Small intestine (tissue), 7 donors: ENCODE data around the gene WDR46. TPM values are rescaled to one million over a fixed set of nuclear protein-coding genes. Genes with fewer than 3 reads are reported as not detected.
A peak's percentile ranks its signal among the peaks of the same experiment; 100 is the strongest.

Experiments used
- DNase-seq, 2 donors: peaks; one replicate each; pipeline versions ENCODE4 v3.0.0 to v3.0.0-alpha.2; 2013
- FAIRE-seq: peaks from 2 replicates; lab custom pipeline; 2012; peaks lifted over from hg19 to GRCh38; lab: Jason Lieb, UNC
- H3K27ac ChIP-seq, 3 donors: one replicate each; pipeline ENCODE4 v1.5.1; 2013; ENCODE audit warnings: low read length in 2 of 3, mild to moderate bottlenecking in 2 of 3, control low read depth in 1 of 3, inconsistent platforms in 1 of 3, low read depth in 1 of 3, moderate library complexity in 1 of 3
- H3K27me3 ChIP-seq, 3 donors: one replicate each; pipeline ENCODE4 v1.6.1; 2013; ENCODE audit warnings: low read length in 3 of 3, inconsistent platforms in 1 of 3; ENCODE audit not compliant: control insufficient read depth in 3 of 3, insufficient read depth in 3 of 3
- H3K36me3 ChIP-seq, 3 donors: one replicate each; pipeline ENCODE4 v1.6.1; 2013; ENCODE audit warnings: low read length in 3 of 3, inconsistent platforms in 1 of 3, low read depth in 1 of 3, mild to moderate bottlenecking in 1 of 3, moderate library complexity in 1 of 3; ENCODE audit not compliant: control insufficient read depth in 3 of 3, insufficient read depth in 2 of 3
- H3K4me1 ChIP-seq, 3 donors: one replicate each; pipeline ENCODE4 v1.6.1; 2013; ENCODE audit warnings: low read length in 2 of 3, inconsistent platforms in 1 of 3, low read depth in 1 of 3, mild to moderate bottlenecking in 1 of 3, moderate library complexity in 1 of 3; ENCODE audit not compliant: control insufficient read depth in 3 of 3, insufficient read depth in 2 of 3
- H3K4me3 ChIP-seq, 3 donors: one replicate each; pipeline ENCODE4 v1.5.1; 2013; ENCODE audit warnings: low read length in 3 of 3, control low read depth in 1 of 3, inconsistent platforms in 1 of 3, low read depth in 1 of 3, mild to moderate bottlenecking in 1 of 3, moderate library complexity in 1 of 3
- H3K9me3 ChIP-seq, 2 donors: one replicate each; pipeline ENCODE4 v1.6.1; 2013; ENCODE audit warnings: low read depth in 1 of 2, low read length in 1 of 2; ENCODE audit not compliant: control insufficient read depth in 2 of 2, insufficient read depth in 1 of 2
- WGBS, 3 donors: extraction: QIAGEN DNeasy Blood & Tissue Kit; methylation state at CpG; one replicate each; pipeline ENCODE4 v1.1.7; 2013; 5-methylcytosine and 5-hydroxymethylcytosine counted together
- polyA plus RNA-seq, 4 donors: library from polyadenylated mRNA; stranded (reverse) in 3 of 4; unstranded in 1 of 4; fragments of 200-250 nt in 3 of 4; fragments of 120-200 nt in 1 of 4; gene quantifications; one replicate each; pipeline versions ENCODE4 v1.2.1 to v1.2.3, GENCODE V29; 2013
- donor health status: healthy with polysubstance abuse.
- donor health status: control.
- donor health status: control.
- donor health status: Bipolar disorder and iron deficiency.
- donor health status: healthy.

Gene WDR46
- polyA plus RNA-seq, 4 donors = 39.4 to 60.5 (median 43.5) TPM

DNA sequence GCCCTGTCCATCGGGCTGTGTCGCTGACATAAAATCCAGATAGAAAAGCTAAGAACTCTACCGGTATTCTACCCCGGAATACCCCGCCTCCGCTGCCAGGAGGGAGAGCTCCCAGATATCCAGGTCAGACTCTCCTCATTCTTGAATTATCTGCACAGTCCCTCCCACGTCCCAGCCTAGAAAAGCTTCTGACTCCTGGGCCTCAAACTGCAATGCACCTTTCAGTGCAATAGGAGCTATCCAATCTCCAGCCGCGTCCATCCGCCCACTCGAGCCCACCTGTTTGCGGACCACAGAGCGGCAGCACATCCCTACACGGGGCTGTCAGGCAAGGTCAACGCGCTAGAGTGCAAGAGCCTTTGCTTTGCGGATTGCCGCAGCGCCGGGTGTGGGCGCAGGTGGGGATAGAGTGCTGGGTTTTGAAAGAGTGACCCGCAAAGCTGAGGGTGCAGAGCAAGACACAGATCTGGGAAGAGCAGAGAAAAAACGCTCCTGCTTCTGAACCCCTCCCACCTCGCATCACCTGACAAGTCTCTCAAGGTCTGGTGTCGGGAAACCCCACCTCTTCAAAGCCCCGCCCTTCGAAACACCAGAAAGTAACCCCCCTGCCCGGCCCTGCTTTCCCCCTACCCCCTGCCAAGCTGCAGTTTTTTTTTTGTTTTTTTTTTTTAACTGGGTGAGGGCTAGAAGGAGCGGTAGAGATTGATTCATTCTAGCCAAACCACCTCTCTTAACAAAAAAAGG lies 23.5 kb upstream of the WDR46 start:
- Histone ChIP-seq H3K4me3 (peak overlapping the region; percentile 76 to 95 (median 93)), H3K9me3 (no peaks in the 10 kb centered on the region), H3K27ac (peak overlapping the region; percentile 95 to 99 (median 98)), H3K27me3 (no peaks in the 10 kb centered on the region), H3K36me3 (peaks cover 0 to 50% (median 2%) of the 10 kb centered on the region in 3 donors), H3K4me1 (peaks cover 3 to 29% (median 6%) of the 10 kb centered on the region in 3 donors)
- FAIRE-seq = no peak
- peak; percentile 91 for DNase-seq
- 3 to 6% (median 4%) methylated on average over 28 to 29 of the region's 29 CpGs for WGBS, 3 donors

DNA sequence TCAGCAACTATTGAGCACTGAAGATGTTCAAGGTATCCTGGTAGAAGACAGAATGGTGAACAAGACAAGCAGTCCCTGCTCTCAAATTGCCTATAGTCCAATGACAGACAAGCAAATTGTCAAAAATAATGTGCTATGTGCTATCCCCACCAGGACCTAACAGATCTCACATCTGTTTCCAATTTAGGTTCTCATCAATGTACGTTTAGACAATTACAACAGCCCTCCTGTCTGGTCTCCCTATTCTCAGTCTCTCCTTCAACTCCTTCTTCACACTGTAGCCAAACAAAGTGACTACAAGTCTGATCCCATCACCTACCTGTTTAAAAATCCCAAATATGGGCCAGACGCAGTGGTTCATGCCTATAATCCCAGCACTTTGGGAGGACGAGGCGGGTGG lies 17.3 kb upstream of the WDR46 start:
- FAIRE-seq = no peak
- Histone ChIP-seq H3K27ac (no peak overlapping the region), H3K4me3 (no peak overlapping the region), H3K4me1 (no peaks in the 10 kb centered on the region), H3K27me3 (no peaks in the 10 kb centered on the region), H3K9me3 (no peaks in the 10 kb centered on the region), H3K36me3 (peaks cover 8 to 70% (median 21%) of the 10 kb centered on the region in 3 donors)
- no peak for DNase-seq
- 87 to 90% (median 88%) methylated on average over 4 of the region's 4 CpGs for WGBS, 3 donors

- peaks cover 8 to 59% (median 18%) of the 10 kb centered on the region in 3 donors for H3K36me3 ChIP-seq
- no peaks in the 10 kb centered on the region for H3K27me3 ChIP-seq
- H3K9me3 ChIP-seq = no peaks in the 10 kb centered on the region
- WGBS, 3 donors = 77 to 88% (median 79%) methylated on average over 8 of the region's 8 CpGs
- FAIRE-seq (no peak), DNase-seq (no peak)
- no peak overlapping the region for H3K27ac ChIP-seq
- H3K4me3 ChIP-seq = no peak overlapping the region
- H3K4me1 ChIP-seq = peaks cover 0 to 2% (median 0%) of the 10 kb centered on the region in 3 donors
Measured at GRCh38 chr6:33305052-33305451, 16.0 kb upstream of the WDR46 start.

GRCh38 chr6:33304216-33304615 lies 15.2 kb upstream of the WDR46 start:
- H3K27ac ChIP-seq = no peak overlapping the region
- FAIRE-seq = no peak
- 90 to 91% (median 90%) methylated on average over 12 to 16 of the region's 16 CpGs for WGBS, 3 donors

DNA sequence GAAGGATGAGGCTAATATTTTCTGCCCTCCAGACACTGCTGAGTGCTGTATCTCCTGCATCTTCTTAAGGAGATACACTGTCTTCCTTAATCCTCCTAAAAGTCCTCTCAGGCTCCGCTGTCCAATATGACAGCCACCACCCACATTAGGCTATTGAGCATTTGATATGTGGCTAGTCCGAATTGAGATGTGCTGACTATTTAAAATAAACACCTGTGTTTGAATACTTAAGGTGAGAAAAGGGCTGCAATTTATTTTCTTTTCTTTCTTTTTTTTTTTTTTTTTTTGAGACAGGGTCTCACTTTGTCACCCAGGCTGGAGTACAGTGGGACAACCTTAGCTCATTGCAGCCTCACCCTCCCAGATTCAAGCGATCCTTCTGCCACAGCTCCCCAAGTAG lies 12.8 kb upstream of the WDR46 start:
- peaks cover 0 to 7% (median 0%) of the 10 kb centered on the region in 3 donors for H3K4me1 ChIP-seq
- WGBS, 3 donors = 94 to 95% (median 94%) methylated on average over 3 of the region's 3 CpGs
- H3K27ac ChIP-seq = no peak overlapping the region
- FAIRE-seq (no peak), DNase-seq (no peak)
- H3K27me3 ChIP-seq = no peaks in the 10 kb centered on the region
- no peaks in the 10 kb centered on the region for H3K9me3 ChIP-seq
- H3K4me3 ChIP-seq = no peak overlapping the region
- H3K36me3 ChIP-seq = peaks cover 8 to 45% (median 18%) of the 10 kb centered on the region in 3 donors

More at GRCh38 chr6:33304216-33304615, 15.2 kb upstream of the WDR46 start:
- no peaks in the 10 kb centered on the region for H3K27me3 ChIP-seq
- peaks cover 8 to 55% (median 18%) of the 10 kb centered on the region in 3 donors for H3K36me3 ChIP-seq
- no peak for DNase-seq
- peaks cover 0 to 4% (median 0%) of the 10 kb centered on the region in 3 donors for H3K4me1 ChIP-seq
- no peaks in the 10 kb centered on the region for H3K9me3 ChIP-seq
- H3K4me3 ChIP-seq = no peak overlapping the region

GRCh38 chr6:33299237-33299944 lies 10.4 kb upstream of the WDR46 start:
- Histone ChIP-seq H3K36me3 (peaks cover 7 to 53% (median 9%) of the 10 kb centered on the region in 3 donors), H3K9me3 (no peaks in the 10 kb centered on the region), H3K27me3 (no peaks in the 10 kb centered on the region), H3K27ac (peak overlapping the region; percentile 95 to 99 (median 98)), H3K4me1 (peaks cover 0 to 9% (median 0%) of the 10 kb centered on the region in 3 donors), H3K4me3 (peak overlapping the region; percentile 72 to 92 (median 73))
- FAIRE-seq = no peak
- DNase-seq = peak; percentile 91 to 95
- WGBS, 3 donors = 0% methylated on average over 54 of the region's 54 CpGs

DNA sequence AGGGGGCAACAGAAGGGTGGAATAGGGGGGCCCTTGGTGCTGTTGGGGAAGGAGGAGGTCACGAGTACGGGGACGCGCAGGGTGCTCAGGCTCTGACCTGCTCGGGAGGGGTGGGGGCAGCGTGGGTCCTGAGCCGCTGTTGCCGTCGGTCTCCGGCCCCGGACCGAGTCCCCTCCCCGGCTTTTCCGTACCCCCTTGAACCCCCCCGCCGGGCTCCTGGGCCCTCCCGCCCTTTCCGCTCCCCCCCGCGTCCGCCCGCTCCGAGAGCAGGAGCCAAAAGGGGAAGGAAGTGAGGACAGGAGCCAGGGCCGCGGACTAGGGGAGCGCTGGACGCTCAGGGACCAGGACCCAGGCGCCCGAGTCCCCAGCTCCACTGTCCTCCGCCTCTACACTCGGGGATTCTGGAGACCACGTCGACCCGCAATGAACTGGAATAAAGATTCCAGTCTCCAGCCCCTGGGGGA lies 9.8 kb upstream of the WDR46 start, which contains the start of gene RGL2:
RGL2 (minus strand) TSS at position 170 of the 464 bp plus-strand sequence. CDS start 332 bp downstream, outside the sequence.
- 1% methylated on average over 25 to 34 of the region's 34 CpGs for WGBS, 3 donors
- Histone ChIP-seq H3K9me3 (no peaks in the 10 kb centered on the region), H3K4me1 (peaks cover 0 to 9% (median 0%) of the 10 kb centered on the region in 3 donors), H3K27ac (peak within 1 kb of the TSS; percentile 95 to 99 (median 98)), H3K4me3 (peak within 1 kb of the TSS; percentile 72 to 92 (median 73)), H3K27me3 (no peaks in the 10 kb centered on the region), H3K36me3 (peaks cover 2 to 51% (median 5%) of the 10 kb centered on the region in 3 donors)
- FAIRE-seq (no peak), DNase-seq (peak in 1 of 2 donors; percentile 67)
